Caki2 (cell line): ENCODE data around the gene MMD. TPM values are rescaled to one million over a fixed set of nuclear protein-coding genes. Genes with fewer than 3 reads are reported as not detected.
"Not testable (repeated sequence)": the region's sequence is repeated elsewhere in the genome, so short reads cannot be mapped to it uniquely, and the experiment has no call there.

Experiments
- DNase-seq: peaks from one replicate; pipeline ENCODE4 v3.0.0-alpha.2; 2015; ENCODE audit warnings: low read depth
- in situ Hi-C: cut with HindIII; loops from 2 replicates; pipeline ENCODE4 v1.10.0; 2016; ENCODE audit warnings: low sequenced_read_pairs, low pct_unique_long_range_greater_than_20kb, mixed read lengths
- total RNA-seq: library from RNA; depleted of rRNA; stranded (reverse); fragments of >200 nt; shearing (Covaris generic); gene quantifications from 2 replicates; pipeline ENCODE4 v1.2.3, GENCODE V29; 2014; ENCODE audit warnings: low replicate concordance

The MMD gene
- total RNA-seq, 1 experiment from 2014 or later, result 23.6 TPM

- no peak for DNase-seq
- in situ Hi-C loops, result no loop called here
Measured at GRCh38 chr17:55427587-55427882, 5.9 kb upstream of the MMD start.

GRCh38 chr17:55426851-55427586 is 5.4 kb upstream of the MMD start:
- in situ Hi-C loops, result no loop called here
- DNase-seq, result no peak

- in situ Hi-C loops, result no loop called here
Measured at GRCh38 chr17:55424893-55425540, 3.4 kb upstream of the MMD start.

GRCh38 chr17:55423535-55423934 is 1.9 kb upstream of the MMD start:
- DNase-seq, result no peak
- in situ Hi-C loops, result no loop called here

More at GRCh38 chr17:55424893-55425540, 3.4 kb upstream of the MMD start:
- no peak for DNase-seq

- DNase-seq, in situ Hi-C loops: not testable (repeated sequence)
Measured at GRCh38 chr17:55422828-55423164, 1.2 kb upstream of the MMD start.

GRCh38 chr17:55420776-55421178 is 858 bp downstream of the MMD start:
- no peak for DNase-seq
- in situ Hi-C loops, result no loop called here

- in situ Hi-C loops, result no loop called here
- DNase-seq, result no peak
Measured at GRCh38 chr17:55420067-55420775, 1.4 kb downstream of the MMD start.

GRCh38 chr17:55418369-55419268 is 3.0 kb downstream of the MMD start:
- in situ Hi-C loops, result no loop called here
- no peak for DNase-seq

GRCh38 chr17:55417411-55418268 is 4.0 kb downstream of the MMD start:
- DNase-seq, result no peak
- in situ Hi-C loops, result no loop called here

- in situ Hi-C loops, result no loop called here
Measured at GRCh38 chr17:55416470-55417052, 5.1 kb downstream of the MMD start.

GRCh38 chr17:55416000-55416399 is 5.6 kb downstream of the MMD start:
- in situ Hi-C loops, result no loop called here
- DNase-seq, result no peak

More at GRCh38 chr17:55416470-55417052, 5.1 kb downstream of the MMD start:
- no peak for DNase-seq

- in situ Hi-C loops, result no loop called here
- DNase-seq, result no peak
Measured at GRCh38 chr17:55414983-55415382, 6.7 kb downstream of the MMD start.

- in situ Hi-C loops, result no loop called here
Measured at GRCh38 chr17:55413825-55414489, 7.7 kb downstream of the MMD start.

GRCh38 chr17:55411463-55411855 is 10.2 kb downstream of the MMD start:
- DNase-seq, result no peak
- in situ Hi-C loops, result no loop called here

More at GRCh38 chr17:55413825-55414489, 7.7 kb downstream of the MMD start:
- DNase-seq, result no peak

- DNase-seq, result no peak
- in situ Hi-C loops, result no loop called here
Measured at GRCh38 chr17:55410722-55411462, 10.7 kb downstream of the MMD start.

- in situ Hi-C loops, result no loop called here
- no peak for DNase-seq
Measured at GRCh38 chr17:55409030-55409800, 12.4 kb downstream of the MMD start.
